Caki2 (cell line): Measurements from ENCODE around the gene CTTNBP2. TPM values are rescaled to one million over a fixed set of nuclear protein-coding genes. Genes with fewer than 3 reads are reported as not detected.
A peak's percentile ranks its signal among the peaks of the same experiment; 100 is the strongest.

ENCODE experiments used
- DNase-seq: peaks from one replicate; pipeline ENCODE4 v3.0.0-alpha.2; 2015; ENCODE audit warnings: low read depth
- in situ Hi-C: cut with HindIII; loops from 2 replicates; pipeline ENCODE4 v1.10.0; 2016; ENCODE audit warnings: low sequenced_read_pairs, low pct_unique_long_range_greater_than_20kb, mixed read lengths
- total RNA-seq: library from RNA; depleted of rRNA; stranded (reverse); fragments of >200 nt; shearing (Covaris generic); gene quantifications from 2 replicates; pipeline ENCODE4 v1.2.3, GENCODE V29; 2014; ENCODE audit warnings: low replicate concordance; rRNA removed

The CTTNBP2 gene
- total RNA-seq = not detected in 2 replicates

- in situ Hi-C loops = no loop called here
- DNase-seq = peak; percentile 35
These were observed at the start of gene CTTNBP2 for GRCh38 chr7:117873310-117874190. Gene CTTNBP2, minus strand, starts transcription at chr7:117873441. Its CDS starts 26 bp downstream, at chr7:117873415.

GRCh38 chr7:117916309-117916708, 43.1 kb upstream of the CTTNBP2 start:
- DNase-seq = no peak
- in situ Hi-C loops = no loop called here

GRCh38 chr7:117912421-117912820, 39.2 kb upstream of the CTTNBP2 start:
- in situ Hi-C loops = no loop called here
- DNase-seq = no peak

- no peak for DNase-seq
- in situ Hi-C loops = no loop called here
These were observed 35.0 kb upstream of the CTTNBP2 start for GRCh38 chr7:117908031-117908795.

GRCh38 chr7:117907049-117907640, 33.9 kb upstream of the CTTNBP2 start:
- in situ Hi-C loops = no loop called here
- DNase-seq = no peak

- DNase-seq = no peak
- in situ Hi-C loops = no loop called here
These were observed 29.2 kb upstream of the CTTNBP2 start for GRCh38 chr7:117902314-117902889.

GRCh38 chr7:117901089-117901797, 28.0 kb upstream of the CTTNBP2 start:
- no peak for DNase-seq
- in situ Hi-C loops = no loop called here

- DNase-seq = no peak
- in situ Hi-C loops = no loop called here
These were observed 23.1 kb upstream of the CTTNBP2 start for GRCh38 chr7:117896339-117896738.

- no peak for DNase-seq
- in situ Hi-C loops = no loop called here
These were observed 22.0 kb upstream of the CTTNBP2 start for GRCh38 chr7:117895276-117895675.

- in situ Hi-C loops = no loop called here
- DNase-seq = no peak
These were observed 20.8 kb upstream of the CTTNBP2 start for GRCh38 chr7:117894037-117894436.

GRCh38 chr7:117892821-117893220, 19.6 kb upstream of the CTTNBP2 start:
- in situ Hi-C loops = no loop called here
- DNase-seq = no peak

GRCh38 chr7:117889611-117890010, 16.4 kb upstream of the CTTNBP2 start:
- no peak for DNase-seq
- in situ Hi-C loops = no loop called here

GRCh38 chr7:117888627-117889026, 15.4 kb upstream of the CTTNBP2 start:
- in situ Hi-C loops = no loop called here
- no peak for DNase-seq

- DNase-seq = no peak
- in situ Hi-C loops = no loop called here
These were observed 9.4 kb upstream of the CTTNBP2 start for GRCh38 chr7:117882594-117882993.

- DNase-seq = no peak
- in situ Hi-C loops = no loop called here
These were observed 3.5 kb upstream of the CTTNBP2 start for GRCh38 chr7:117876761-117877160.

GRCh38 chr7:117875566-117875965, 2.3 kb upstream of the CTTNBP2 start:
- DNase-seq = no peak
- in situ Hi-C loops = no loop called here

- in situ Hi-C loops = no loop called here
- DNase-seq = no peak
These were observed 1.0 kb upstream of the CTTNBP2 start for GRCh38 chr7:117874191-117874700.
